Transverse colon (tissue), 4 donors: ENCODE results near the gene HAGH. TPM values are rescaled to one million over a fixed set of nuclear protein-coding genes. Genes with fewer than 3 reads are reported as not detected.

Experiments
- DNase-seq: peaks from one replicate; pipeline ENCODE4 v3.0.0-alpha.2; 2019
- H3K27ac ChIP-seq, 4 donors: fragments of 200-600 bp; sonication (generic); 2 replicates each; pipeline ENCODE4 v1.5.1; 2016 to 2018; ENCODE audit warnings: inconsistent platforms in 4 of 4
- H3K27me3 ChIP-seq: fragments of 200-600 bp; sonication (generic); 2 replicates; pipeline ENCODE4 v1.5.1; 2017; ENCODE audit warnings: inconsistent platforms
- H3K36me3 ChIP-seq, 4 donors: fragments of 200-600 bp; sonication (generic); 2 replicates each; pipeline ENCODE4 v1.5.1; 2017 to 2019; ENCODE audit warnings: inconsistent platforms in 4 of 4
- H3K4me1 ChIP-seq, 4 donors: fragments of 200-600 bp; sonication (generic); 2 replicates each; pipeline ENCODE4 v1.5.1; 2017 to 2020; ENCODE audit warnings: inconsistent platforms in 4 of 4
- H3K4me3 ChIP-seq, 4 donors: fragments of 200-600 bp; sonication (generic); 1 replicate in 1 of 4; 2 replicates in 3 of 4; pipeline versions ENCODE4 v1.5.1 to v1.6.1; 2017 to 2019; ENCODE audit warnings: inconsistent platforms in 4 of 4
- H3K9me3 ChIP-seq, 2 donors: fragments of 200-600 bp; sonication (generic); 2 replicates each; pipeline ENCODE4 v1.5.1; 2017 to 2019; ENCODE audit warnings: inconsistent platforms in 2 of 2
- EP300 ChIP-seq: sonication (generic); formaldehyde crosslinking; IDR thresholded peaks from one replicate; pipeline ENCODE4 v1.6.1; 2017; ENCODE audit warnings: antibody characterized with exemption, low read depth
- POLR2A ChIP-seq: fragments of 450-650 bp; IDR thresholded peaks from one replicate; pipeline ENCODE4 v1.6.1; 2016; ENCODE audit warnings: antibody characterized with exemption, mild to moderate bottlenecking, moderate library complexity
- POLR2AphosphoS5 ChIP-seq, 3 donors: sonication (generic); formaldehyde crosslinking; IDR thresholded peaks; one replicate each; pipeline ENCODE4 v1.6.1; 2016; ENCODE audit warnings: antibody characterized with exemption in 3 of 3
- WGBS, 2 donors: methylation state at CpG; one replicate each; pipeline ENCODE4 v1.1.5; 2018; ENCODE audit warnings: low coverage in 1 of 2; 5-methylcytosine and 5-hydroxymethylcytosine counted together
- in situ Hi-C, 4 donors: fragments of 200-750 bp; cut with MboI; loops; one replicate each; pipeline versions ENCODE4 v1.15.0 to v1.15.1; 2017; ENCODE audit warnings: low sequenced_read_pairs in 3 of 4, low pct_ligation_motif_present in 1 of 4, low pct_unique_long_range_greater_than_20kb in 1 of 4
- intact Hi-C: fragments of 100-400 bp; cut with DNase I; formaldehyde crosslinking; loops from one replicate; pipeline ENCODE4 v1.15.1; 2023; ENCODE audit warnings: low total_unique reads
- total RNA-seq, 4 donors: library from RNA; depleted of rRNA; stranded (reverse); fragments of >200 nt; gene quantifications; one replicate each; pipeline ENCODE4 v1.1.0, GENCODE V29; 2016
- TF ChIP-seq, protein P1 (sequence below), 5 experiments: fragments of 200-600 bp in 3 of 5; fragments of 450-650 bp in 2 of 5; sonication (generic) in 3 of 5; IDR thresholded peaks; 1 replicate in 2 of 5; 2 replicates in 3 of 5; pipeline ENCODE4 v1.5.1; 2016 to 2017; ENCODE audit warnings: antibody characterized with exemption in 5 of 5, inconsistent platforms in 3 of 5, mild to moderate bottlenecking in 2 of 5, moderate library complexity in 1 of 5

Gene HAGH
- total RNA-seq, 4 donors from 2014 or later, result 40.6 to 403 (median 121) TPM

DNA sequence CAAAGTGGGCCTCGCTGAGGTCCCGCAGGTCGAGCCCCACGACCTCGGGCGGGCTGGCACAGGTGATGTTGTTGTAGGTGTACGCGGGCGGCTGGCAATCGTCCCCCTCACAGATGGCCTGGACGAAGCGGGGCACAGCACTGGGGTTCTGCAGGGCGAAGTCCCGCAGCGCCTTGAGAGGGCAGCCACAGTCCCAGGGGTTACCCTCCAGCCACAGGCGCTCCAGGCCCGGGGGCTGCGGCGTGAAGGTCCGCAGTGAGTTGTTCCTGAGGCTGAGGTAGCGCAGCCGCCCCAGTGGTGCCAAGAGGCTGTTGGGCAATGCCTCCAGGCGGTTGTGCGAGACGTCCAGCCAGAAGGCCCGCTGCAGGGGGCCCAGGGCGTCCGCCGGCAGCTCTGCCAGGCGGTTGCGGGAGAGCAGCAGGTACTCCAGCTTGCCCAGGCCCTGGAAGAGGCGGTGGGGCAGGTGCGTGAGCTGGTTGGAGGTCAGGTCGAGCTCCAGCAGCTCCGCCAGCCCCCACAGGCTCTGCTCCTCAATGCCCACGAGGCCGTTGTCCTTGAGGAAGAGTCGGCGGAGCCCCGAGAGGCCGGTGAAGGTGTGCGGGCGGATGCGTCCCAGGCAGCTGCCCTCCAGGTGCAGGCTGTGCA, 35.9 kb downstream of the HAGH start:
- intact Hi-C loops, result no loop called here
- Histone ChIP-seq H3K4me1 (peaks cover 0 to 9% (median 6%) of the 10 kb centered on the region in 4 donors), H3K27me3 (no peaks in the 10 kb centered on the region), H3K9me3 (no peaks in the 10 kb centered on the region), H3K36me3 (no peaks in the 10 kb centered on the region), H3K4me3 (no peak overlapping the region), H3K27ac (no peak overlapping the region)
- no peak for DNase-seq
- 95% methylated on average over 32 of the region's 44 CpGs; no CpG with 5 or more reads in 1 of the 2 donors for WGBS, 2 donors
- TF ChIP-seq POLR2AphosphoS5 (IDR thresholded peaks at IDR 0.05) (no peak), EP300 (no peak), POLR2A (no peak)
- TF ChIP-seq, protein P1, sequence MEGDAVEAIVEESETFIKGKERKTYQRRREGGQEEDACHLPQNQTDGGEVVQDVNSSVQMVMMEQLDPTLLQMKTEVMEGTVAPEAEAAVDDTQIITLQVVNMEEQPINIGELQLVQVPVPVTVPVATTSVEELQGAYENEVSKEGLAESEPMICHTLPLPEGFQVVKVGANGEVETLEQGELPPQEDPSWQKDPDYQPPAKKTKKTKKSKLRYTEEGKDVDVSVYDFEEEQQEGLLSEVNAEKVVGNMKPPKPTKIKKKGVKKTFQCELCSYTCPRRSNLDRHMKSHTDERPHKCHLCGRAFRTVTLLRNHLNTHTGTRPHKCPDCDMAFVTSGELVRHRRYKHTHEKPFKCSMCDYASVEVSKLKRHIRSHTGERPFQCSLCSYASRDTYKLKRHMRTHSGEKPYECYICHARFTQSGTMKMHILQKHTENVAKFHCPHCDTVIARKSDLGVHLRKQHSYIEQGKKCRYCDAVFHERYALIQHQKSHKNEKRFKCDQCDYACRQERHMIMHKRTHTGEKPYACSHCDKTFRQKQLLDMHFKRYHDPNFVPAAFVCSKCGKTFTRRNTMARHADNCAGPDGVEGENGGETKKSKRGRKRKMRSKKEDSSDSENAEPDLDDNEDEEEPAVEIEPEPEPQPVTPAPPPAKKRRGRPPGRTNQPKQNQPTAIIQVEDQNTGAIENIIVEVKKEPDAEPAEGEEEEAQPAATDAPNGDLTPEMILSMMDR (IDR thresholded peaks at IDR 0.05), result no peak
- in situ Hi-C loops, result no loop called here

DNA sequence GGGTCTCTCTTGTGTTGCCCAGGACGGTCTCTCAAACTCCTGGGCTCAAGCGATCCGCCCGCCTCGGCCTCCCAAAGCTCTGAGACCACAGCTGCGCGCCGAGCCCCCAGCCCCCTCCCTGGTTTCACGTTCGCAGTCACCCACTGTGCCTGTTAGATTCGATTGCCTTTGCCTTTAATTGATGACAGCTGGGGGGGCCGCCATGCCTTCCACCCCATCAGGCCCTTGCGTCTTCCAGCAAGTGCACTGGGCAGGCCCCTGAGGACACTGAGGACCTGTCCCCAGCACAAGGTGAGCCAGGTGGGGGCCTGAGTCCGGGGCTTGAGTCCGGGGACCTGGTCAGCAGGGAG, 36.4 kb downstream of the HAGH start:
- DNase-seq, result no peak
- Histone ChIP-seq H3K27me3 (no peaks in the 10 kb centered on the region), H3K4me3 (no peak overlapping the region), H3K9me3 (no peaks in the 10 kb centered on the region), H3K36me3 (no peaks in the 10 kb centered on the region), H3K27ac (no peak overlapping the region), H3K4me1 (peaks cover 0 to 9% (median 6%) of the 10 kb centered on the region in 4 donors)
- 96 to 98% methylated on average over 11 to 15 of the region's 15 CpGs for WGBS, 2 donors
- no peak for TF ChIP-seq POLR2A
- TF ChIP-seq, protein P1 (IDR thresholded peaks at IDR 0.05), result no peak
- intact Hi-C loops (no loop called here), in situ Hi-C loops (no loop called here)

DNA sequence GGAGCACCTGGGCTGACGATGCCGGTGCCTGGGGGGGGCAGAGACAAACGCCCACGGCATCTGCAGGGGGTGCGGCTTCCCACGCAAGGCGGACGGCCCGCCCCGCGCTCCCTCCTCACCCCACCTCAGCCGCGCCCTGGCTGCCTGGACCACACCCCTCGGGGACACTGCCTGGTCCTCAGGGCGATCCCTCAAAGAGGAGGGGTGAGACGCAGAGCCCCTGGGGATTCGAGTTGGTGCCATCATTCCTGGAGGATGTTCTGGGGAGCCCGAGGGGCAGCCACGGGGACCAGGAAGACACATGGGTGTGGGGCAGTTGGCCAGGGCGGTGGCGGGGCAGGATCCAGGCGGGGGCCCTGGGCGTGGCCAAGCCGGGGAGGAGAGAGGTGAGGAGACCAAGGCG, 37.0 kb downstream of the HAGH start:
- no peak for TF ChIP-seq POLR2AphosphoS5 (IDR thresholded peaks at IDR 0.05)
- TF ChIP-seq EP300, result no peak
- TF ChIP-seq POLR2A, result no peak
- TF ChIP-seq, protein P1 (IDR thresholded peaks at IDR 0.05), result no peak
- Histone ChIP-seq H3K27ac (no peak overlapping the region), H3K9me3 (no peaks in the 10 kb centered on the region), H3K36me3 (no peaks in the 10 kb centered on the region), H3K4me3 (no peak overlapping the region), H3K27me3 (no peaks in the 10 kb centered on the region), H3K4me1 (peaks cover 0 to 9% (median 6%) of the 10 kb centered on the region in 4 donors)
- DNase-seq, result no peak
- intact Hi-C loops, result no loop called here
- in situ Hi-C loops, result no loop called here
- WGBS, 2 donors, result 82% methylated on average over 23 of the region's 25 CpGs; no CpG with 5 or more reads in 1 of the 2 donors

DNA sequence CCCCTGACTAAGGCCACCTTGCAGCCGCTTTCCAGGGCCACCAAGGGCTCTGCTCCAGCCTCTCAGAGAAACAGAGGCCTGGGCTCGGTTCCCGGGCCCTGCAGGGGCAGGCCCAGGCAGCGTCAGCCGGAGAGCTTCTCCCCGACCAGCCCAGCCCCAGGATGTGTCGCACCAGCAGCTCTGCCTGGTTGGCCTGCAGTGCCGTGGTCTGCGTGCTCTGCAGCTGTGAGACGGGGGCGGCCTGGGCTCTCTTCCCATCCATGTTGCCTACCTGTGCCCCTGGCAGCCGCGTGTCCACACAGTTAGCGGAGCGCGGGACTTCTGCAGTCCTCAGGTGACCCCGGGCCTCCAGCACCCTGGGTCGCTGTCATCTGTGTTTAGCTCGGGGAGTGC, 37.9 kb downstream of the HAGH start:
- TF ChIP-seq, protein P1 (IDR thresholded peaks at IDR 0.05), result no peak
- TF ChIP-seq EP300 (no peak), POLR2AphosphoS5 (IDR thresholded peaks at IDR 0.05) (no peak), POLR2A (no peak)
- Histone ChIP-seq H3K27me3 (no peaks in the 10 kb centered on the region), H3K4me1 (peaks cover 0 to 12% (median 9%) of the 10 kb centered on the region in 4 donors), H3K36me3 (no peaks in the 10 kb centered on the region), H3K27ac (no peak overlapping the region), H3K4me3 (no peak overlapping the region), H3K9me3 (no peaks in the 10 kb centered on the region)
- in situ Hi-C loops (no loop called here), intact Hi-C loops (no loop called here)
- no peak for DNase-seq
- 70% methylated on average over 19 of the region's 19 CpGs; no CpG with 5 or more reads in 1 of the 2 donors for whole genome bisulfite sequencing, 2 donors
